H9 (cell line): ENCODE results near the gene RAP1GAP2. TPM values are rescaled to one million over a fixed set of nuclear protein-coding genes. Genes with fewer than 3 reads are reported as not detected.

Source experiments
- DNase-seq: peaks from one replicate; pipeline ENCODE4 v3.0.0-alpha.2; 2017
- H2AFZ ChIP-seq: one replicate; pipeline ENCODE4 v1.6.1; 2013; ENCODE audit warnings: mild to moderate bottlenecking, low read length, control low read depth, moderate library complexity
- H2AK5ac ChIP-seq: 2 replicates; pipeline ENCODE4 v1.6.1; 2013; ENCODE audit warnings: low read length, control low read depth, mixed read lengths; ENCODE audit not compliant: insufficient read length
- H2BK120ac ChIP-seq: one replicate; pipeline ENCODE4 v1.6.1; 2013; ENCODE audit warnings: low read depth, mild to moderate bottlenecking, low read length, control low read depth, inconsistent platforms; ENCODE audit not compliant: poor library complexity, severe bottlenecking
- H2BK12ac ChIP-seq: 2 replicates; pipeline ENCODE4 v1.6.1; 2013; ENCODE audit warnings: low read length, control low read depth, mixed read lengths, low read depth; ENCODE audit not compliant: insufficient read length
- H2BK15ac ChIP-seq: 2 replicates; pipeline ENCODE4 v1.6.1; 2013; ENCODE audit warnings: low read depth, low read length, control low read depth
- H2BK20ac ChIP-seq: one replicate; pipeline ENCODE4 v1.6.1; 2013; ENCODE audit warnings: low read depth, mild to moderate bottlenecking, low read length, control low read depth, inconsistent platforms; ENCODE audit not compliant: poor library complexity, severe bottlenecking
- H2BK5ac ChIP-seq: 2 replicates; pipeline ENCODE4 v1.6.1; 2013; ENCODE audit warnings: low read length, control low read depth, mixed read lengths; ENCODE audit not compliant: insufficient read length
- H3K14ac ChIP-seq: 2 replicates; pipeline ENCODE4 v1.6.1; 2013; ENCODE audit warnings: low read length, control low read depth; ENCODE audit not compliant: insufficient read depth
- H3K18ac ChIP-seq: 2 replicates; pipeline ENCODE4 v1.6.1; 2013; ENCODE audit warnings: low read depth, mild to moderate bottlenecking, mixed read lengths, low read length, control low read depth; ENCODE audit not compliant: insufficient read length
- H3K23ac ChIP-seq: 2 replicates; pipeline ENCODE4 v1.6.1; 2013; ENCODE audit warnings: low read length, control low read depth, mixed read lengths, low read depth; ENCODE audit not compliant: insufficient read length
- H3K23me2 ChIP-seq: 2 replicates; pipeline ENCODE4 v1.6.1; 2013; ENCODE audit warnings: low read depth, mild to moderate bottlenecking, mixed read lengths, low read length, control low read depth; ENCODE audit not compliant: insufficient read length, poor library complexity, severe bottlenecking
- H3K27ac ChIP-seq: 2 replicates; pipeline ENCODE4 v1.5.1; 2013; ENCODE audit warnings: low read length, control low read depth, mixed read lengths, low read depth; ENCODE audit not compliant: insufficient read length
- H3K27me3 ChIP-seq: 2 replicates; pipeline ENCODE4 v1.6.1; 2013; ENCODE audit warnings: low read length, control low read depth, inconsistent platforms; ENCODE audit not compliant: insufficient read depth
- H3K4ac ChIP-seq: 2 replicates; pipeline ENCODE4 v1.6.1; 2013; ENCODE audit warnings: low read depth, mild to moderate bottlenecking, control low read depth, inconsistent platforms, low read length, moderate library complexity
- H3K4me1 ChIP-seq: 2 replicates; pipeline ENCODE4 v1.6.1; 2013; ENCODE audit warnings: low read length, control low read depth, inconsistent platforms; ENCODE audit not compliant: insufficient read depth
- H3K4me2 ChIP-seq: 2 replicates; pipeline ENCODE4 v1.6.1; 2013; ENCODE audit warnings: low read length, control low read depth, mixed read lengths; ENCODE audit not compliant: insufficient read length, insufficient read depth
- H3K56ac ChIP-seq: 2 replicates; pipeline ENCODE4 v1.6.1; 2013; ENCODE audit warnings: low read depth, mild to moderate bottlenecking, mixed read lengths, low read length, control low read depth; ENCODE audit not compliant: insufficient read length
- H3K79me1 ChIP-seq: 2 replicates; pipeline ENCODE4 v1.6.1; 2013; ENCODE audit warnings: low read depth, mild to moderate bottlenecking, moderate library complexity, low read length, control low read depth, inconsistent platforms; ENCODE audit not compliant: insufficient read depth, poor library complexity, severe bottlenecking
- H3K79me2 ChIP-seq: 2 replicates; pipeline ENCODE4 v1.6.1; 2013; ENCODE audit warnings: low read length, control low read depth, inconsistent platforms; ENCODE audit not compliant: insufficient read depth
- H3K9ac ChIP-seq: 2 replicates; pipeline ENCODE4 v1.6.1; 2013; ENCODE audit warnings: low read length, control low read depth, mixed read lengths; ENCODE audit not compliant: insufficient read length; ENCODE audit errors: extremely low read depth
- H3K9me3 ChIP-seq: one replicate; pipeline ENCODE4 v1.6.1; 2013; ENCODE audit warnings: low read depth, low read length, inconsistent platforms; ENCODE audit not compliant: control insufficient read depth
- H3T11ph ChIP-seq: one replicate; pipeline ENCODE4 v1.6.1; 2013; ENCODE audit warnings: mild to moderate bottlenecking, low read length, control low read depth, inconsistent platforms
- H4K20me1 ChIP-seq: one replicate; pipeline ENCODE4 v1.6.1; 2013; ENCODE audit not compliant: control insufficient read depth, insufficient read length, insufficient read depth
- H4K5ac ChIP-seq: 2 replicates; pipeline ENCODE4 v1.6.1; 2013; ENCODE audit warnings: low read depth, mild to moderate bottlenecking, mixed read lengths, low read length, control low read depth; ENCODE audit not compliant: insufficient read length
- H4K8ac ChIP-seq: replicated peaks from 2 replicates; pipeline ENCODE4 v1.6.1; 2013; ENCODE audit warnings: low read length, control low read depth, mixed read lengths, low read depth; ENCODE audit not compliant: insufficient read length
- H4K91ac ChIP-seq: 2 replicates; pipeline ENCODE4 v1.6.1; 2013; ENCODE audit warnings: low read depth, mild to moderate bottlenecking, moderate library complexity, mixed read lengths, low read length, control low read depth; ENCODE audit not compliant: insufficient read length
- H3K27ac Mint-ChIP-seq, 3 experiments: 2 replicates in 2 of 3; 3 replicates in 1 of 3; pipeline ENCODE4 v1.8.0; 2020 to 2021; ENCODE audit warnings: mixed read lengths in 3 of 3, mild to moderate bottlenecking in 1 of 3, moderate library complexity in 1 of 3
- H3K27me3 Mint-ChIP-seq: 2 replicates; pipeline ENCODE4 v1.8.0; 2021; ENCODE audit warnings: low read depth, mild to moderate bottlenecking, moderate library complexity, mixed read lengths
- H3K36me3 Mint-ChIP-seq, 3 experiments: 2 replicates in 2 of 3; 3 replicates in 1 of 3; pipeline ENCODE4 v1.8.0; 2020 to 2021; ENCODE audit warnings: low read depth in 3 of 3, mixed read lengths in 3 of 3; ENCODE audit not compliant: insufficient read depth in 1 of 3
- H3K4me1 Mint-ChIP-seq, 2 experiments: 2 replicates each; pipeline ENCODE4 v1.8.0; 2020; ENCODE audit warnings: mixed read lengths in 2 of 2
- H3K4me3 Mint-ChIP-seq, 2 experiments: 2 replicates in 1 of 2; 3 replicates in 1 of 2; pipeline ENCODE4 v1.8.0; 2020 to 2021; ENCODE audit warnings: mild to moderate bottlenecking in 2 of 2, mixed read lengths in 2 of 2, moderate library complexity in 1 of 2
- H3K9me3 Mint-ChIP-seq, 2 experiments: 2 replicates in 1 of 2; 3 replicates in 1 of 2; pipeline ENCODE4 v1.8.0; 2020; ENCODE audit warnings: mild to moderate bottlenecking in 2 of 2, mixed read lengths in 2 of 2, moderate library complexity in 1 of 2
- WGBS: extraction: QIAGEN DNeasy Blood & Tissue Kit; methylation state at CpG from one replicate; pipeline ENCODE4 v1.1.7; 2013; ENCODE audit warnings: missing lambda C conversion rate, low lambda C conversion rate, mixed read lengths; ENCODE audit not compliant: insufficient read length; ENCODE audit errors: extremely low coverage; 5-methylcytosine and 5-hydroxymethylcytosine counted together
- total RNA-seq: library from RNA; stranded (reverse); gene quantifications from 2 replicates; pipeline ENCODE4 v1.2.1, GENCODE V29; 2021
- TF ChIP-seq, protein P1 (sequence below): fragments of 200-600 bp; sonication (generic); conservative IDR thresholded peaks from 3 replicates; pipeline ENCODE4 v1.8.0; 2021; ENCODE audit warnings: antibody characterized with exemption, mild to moderate bottlenecking

RAP1GAP2 gene
- total RNA-seq, 1 experiment from 2014 or later, result 33.8 TPM

DNA sequence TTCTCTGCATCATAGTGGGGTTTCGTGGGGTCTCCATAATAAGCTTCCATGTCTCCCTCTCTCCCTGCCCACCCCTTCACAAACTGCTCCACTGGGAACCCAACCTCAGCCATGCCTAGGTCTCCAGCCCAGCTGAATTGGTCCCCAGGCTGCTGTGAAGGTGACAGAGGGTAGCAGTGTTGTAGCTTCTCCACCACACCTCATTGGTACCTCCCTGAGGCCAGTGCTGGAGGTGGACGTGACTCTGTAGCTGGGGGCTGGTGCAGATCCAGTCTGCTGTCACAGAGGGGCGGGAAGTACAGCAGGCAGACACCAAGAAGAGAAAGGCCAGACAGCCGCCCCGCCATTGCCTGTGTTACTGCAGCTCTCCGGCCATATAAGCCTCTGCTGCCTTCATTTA is 185.1 kb downstream of the RAP1GAP2 start:
- Histone ChIP-seq H3K56ac (no peak overlapping the region), H2BK12ac (no peak overlapping the region), H3K14ac (no peak overlapping the region), H3K4me1 (no peaks in the 10 kb centered on the region), H4K20me1 (no peaks in the 10 kb centered on the region), H3K9ac (no peak overlapping the region), H3K27me3 (no peaks in the 10 kb centered on the region), H3K23ac (no peak overlapping the region), H2AK5ac (no peak overlapping the region), H3K79me2 (no peaks in the 10 kb centered on the region), H3K18ac (no peak overlapping the region), H2BK15ac (no peak overlapping the region), H4K5ac (no peak overlapping the region), H3K79me1 (no peaks in the 10 kb centered on the region), H2BK5ac (no peak overlapping the region), H4K8ac (no peak overlapping the region), H2BK120ac (no peak overlapping the region), H3K27ac (no peak overlapping the region), H3K4me2 (no peak overlapping the region), H3K9me3 (no peaks in the 10 kb centered on the region), H3K4ac (no peak overlapping the region), H2AFZ (no peak overlapping the region), H2BK20ac (no peak overlapping the region), H3K23me2 (no peaks in the 10 kb centered on the region), H3T11ph (no peak overlapping the region), H4K91ac (no peak overlapping the region)
- H3K4me3 Mint-ChIP-seq, result no peak overlapping the region
- H3K4me1 Mint-ChIP-seq, result no peaks in the 10 kb centered on the region
- H3K27ac Mint-ChIP-seq, result no peak overlapping the region; a peak in 2 of 7 replicates
- peaks cover 8 to 53% (median 39%) of the 10 kb centered on the region in 3 experiments; a peak in 6 of 7 replicates for H3K36me3 Mint-ChIP-seq
- peak; percentile 19 for DNase-seq
- H3K27me3 Mint-ChIP-seq, result no peaks in the 10 kb centered on the region
- H3K9me3 Mint-ChIP-seq, result no peaks in the 10 kb centered on the region
- TF ChIP-seq, protein P1, sequence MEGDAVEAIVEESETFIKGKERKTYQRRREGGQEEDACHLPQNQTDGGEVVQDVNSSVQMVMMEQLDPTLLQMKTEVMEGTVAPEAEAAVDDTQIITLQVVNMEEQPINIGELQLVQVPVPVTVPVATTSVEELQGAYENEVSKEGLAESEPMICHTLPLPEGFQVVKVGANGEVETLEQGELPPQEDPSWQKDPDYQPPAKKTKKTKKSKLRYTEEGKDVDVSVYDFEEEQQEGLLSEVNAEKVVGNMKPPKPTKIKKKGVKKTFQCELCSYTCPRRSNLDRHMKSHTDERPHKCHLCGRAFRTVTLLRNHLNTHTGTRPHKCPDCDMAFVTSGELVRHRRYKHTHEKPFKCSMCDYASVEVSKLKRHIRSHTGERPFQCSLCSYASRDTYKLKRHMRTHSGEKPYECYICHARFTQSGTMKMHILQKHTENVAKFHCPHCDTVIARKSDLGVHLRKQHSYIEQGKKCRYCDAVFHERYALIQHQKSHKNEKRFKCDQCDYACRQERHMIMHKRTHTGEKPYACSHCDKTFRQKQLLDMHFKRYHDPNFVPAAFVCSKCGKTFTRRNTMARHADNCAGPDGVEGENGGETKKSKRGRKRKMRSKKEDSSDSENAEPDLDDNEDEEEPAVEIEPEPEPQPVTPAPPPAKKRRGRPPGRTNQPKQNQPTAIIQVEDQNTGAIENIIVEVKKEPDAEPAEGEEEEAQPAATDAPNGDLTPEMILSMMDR, result no peak
- WGBS, result no CpG with 5 or more reads among the region's 6 CpGs
